Endometrial microvascular endothelial cells (primary cell): ENCODE data around the gene STEAP3. TPM values are rescaled to one million over a fixed set of nuclear protein-coding genes. Genes with fewer than 3 reads are reported as not detected.

Source experiments
- in situ Hi-C: cut with HindIII; loops from 2 replicates; pipeline ENCODE4 v1.10.0; 2017; ENCODE audit warnings: low sequenced_read_pairs, low pct_unique_long_range_greater_than_20kb; ENCODE audit errors: inconsistent ontology term
- total RNA-seq: library from RNA; depleted of rRNA; stranded (reverse); fragments of >200 nt; gene quantifications from one replicate; pipeline ENCODE4 v1.2.3, GENCODE V29; 2015; ENCODE audit errors: inconsistent ontology term

Gene STEAP3
- total RNA-seq, 1 donor from 2014 or later: 20.3 TPM

DNA sequence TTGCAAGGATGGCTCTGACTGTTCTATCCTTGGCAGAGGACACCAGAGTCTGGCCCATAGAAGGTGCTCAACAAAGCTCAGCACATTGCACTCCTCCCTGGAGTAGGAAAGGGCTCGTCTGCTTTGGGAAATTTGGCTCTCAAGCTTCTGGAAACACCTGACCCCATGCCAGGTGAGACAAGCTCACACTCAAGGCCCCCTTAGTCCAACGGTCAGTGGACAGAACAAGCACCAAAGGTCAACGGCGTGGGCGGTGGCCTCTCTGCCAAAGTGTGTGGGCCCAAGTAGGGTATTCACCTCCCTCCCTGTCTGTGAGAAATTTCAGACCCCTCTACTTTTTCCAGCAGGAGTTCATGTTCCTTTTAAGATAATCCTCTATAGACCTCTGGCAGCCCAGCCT lies 2.0 kb upstream of the STEAP3 start:
- in situ Hi-C loops: no loop called here

DNA sequence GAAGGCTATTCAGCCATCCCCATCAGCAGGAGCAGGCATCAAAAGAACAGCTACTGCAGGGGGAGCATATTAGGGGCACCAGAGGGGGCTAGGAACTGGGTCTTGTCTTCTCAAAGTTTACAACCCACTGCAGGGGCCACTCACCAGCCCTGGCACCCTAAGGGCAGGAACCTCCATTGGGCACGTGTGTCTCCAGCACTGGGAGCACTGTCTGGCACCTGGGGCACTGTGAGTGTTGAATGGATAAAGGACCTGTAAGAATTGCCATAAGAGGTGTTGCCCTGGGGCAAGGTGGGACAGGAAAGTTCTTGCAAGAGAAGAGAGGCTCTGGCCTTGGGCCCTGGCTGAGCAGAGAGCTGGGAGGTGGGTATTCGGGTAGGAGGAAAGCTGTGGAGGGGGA lies 1.4 kb upstream of the STEAP3 start:
- in situ Hi-C loops: no loop called here

- in situ Hi-C loops: no loop called here
These were observed 642 bp upstream of the STEAP3 start for GRCh38 chr2:119222863-119223520.

DNA sequence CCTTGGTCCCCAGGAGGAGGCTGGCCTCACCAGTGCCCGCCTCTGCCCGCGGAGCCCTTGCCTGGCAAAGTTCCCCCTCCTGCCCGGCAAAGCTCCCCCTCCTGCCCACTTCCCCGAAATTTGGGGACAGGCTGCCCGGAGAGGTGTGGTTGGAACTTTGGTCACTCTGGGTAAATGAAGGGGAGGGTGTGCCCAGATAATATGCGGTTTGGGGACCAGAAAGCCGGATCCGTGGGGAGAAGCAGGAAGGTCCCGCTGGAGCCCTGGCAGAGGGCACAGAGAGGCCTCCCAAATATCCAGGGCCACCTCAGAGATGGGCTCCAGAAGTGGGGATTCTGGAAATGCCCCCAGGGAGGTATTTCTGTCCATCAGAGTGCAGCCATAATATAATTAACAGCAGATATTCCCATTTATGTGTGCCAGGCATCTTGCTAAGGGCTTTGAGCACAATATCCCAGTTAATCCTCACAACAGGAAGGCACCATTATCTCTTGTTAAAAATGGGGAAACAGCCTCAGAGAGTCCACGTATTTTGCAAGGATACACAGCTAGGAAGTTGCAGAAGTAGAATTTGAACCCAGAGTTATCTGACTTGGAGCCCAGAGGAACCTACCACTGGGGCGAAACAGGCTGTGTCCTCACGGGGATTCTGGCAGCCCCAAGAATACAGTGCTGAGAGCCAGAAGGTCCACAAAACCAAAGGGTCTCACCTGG lies 914 bp downstream of the STEAP3 start:
- in situ Hi-C loops: no loop called here

- in situ Hi-C loops: no loop called here
These were observed 1.7 kb downstream of the STEAP3 start for GRCh38 chr2:119225105-119225865.

DNA sequence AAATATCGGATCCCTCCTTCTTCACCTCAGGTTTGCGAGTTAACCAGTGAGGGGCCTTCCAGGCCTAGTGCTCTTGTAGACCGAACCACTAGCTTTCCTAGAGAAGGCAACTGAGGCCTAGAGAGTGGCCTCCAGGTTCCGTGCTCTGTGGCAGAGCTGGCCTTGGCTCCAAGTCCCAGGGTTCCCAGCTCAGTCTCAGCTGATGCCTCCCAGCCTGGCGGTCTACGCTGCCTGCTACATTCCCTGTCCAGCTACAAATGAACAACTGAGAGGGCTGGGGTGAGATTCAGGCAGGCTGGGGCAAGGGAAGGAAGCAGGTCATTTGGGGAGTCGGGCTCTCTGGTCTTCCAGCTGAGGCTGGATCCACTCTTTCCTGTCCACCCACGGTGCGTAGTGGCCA lies 2.3 kb downstream of the STEAP3 start:
- in situ Hi-C loops: no loop called here

GRCh38 chr2:119227346-119227745 lies 3.7 kb downstream of the STEAP3 start:
- in situ Hi-C loops: no loop called here

DNA sequence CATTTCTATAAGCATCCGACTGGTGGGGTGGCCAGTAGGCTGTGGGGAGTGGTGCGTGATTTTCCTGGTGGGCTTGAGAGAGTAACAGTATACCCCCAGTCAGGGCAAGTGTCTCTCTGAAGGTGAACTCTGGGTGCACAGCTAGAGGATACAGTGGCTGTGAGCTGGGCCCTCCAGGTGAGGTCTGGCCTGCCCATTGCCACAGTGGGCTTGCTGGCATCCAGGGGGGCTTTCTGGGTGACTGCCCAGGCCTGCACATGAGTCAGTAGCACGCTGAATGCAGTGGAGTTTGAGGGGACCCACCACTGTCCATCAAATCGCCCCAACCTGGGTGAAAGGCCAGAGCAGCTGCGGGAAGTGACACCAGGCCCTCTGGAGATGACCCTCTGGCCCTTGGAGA lies 4.5 kb downstream of the STEAP3 start:
- in situ Hi-C loops: no loop called here

GRCh38 chr2:119228964-119229363 lies 5.3 kb downstream of the STEAP3 start:
- in situ Hi-C loops: no loop called here

DNA sequence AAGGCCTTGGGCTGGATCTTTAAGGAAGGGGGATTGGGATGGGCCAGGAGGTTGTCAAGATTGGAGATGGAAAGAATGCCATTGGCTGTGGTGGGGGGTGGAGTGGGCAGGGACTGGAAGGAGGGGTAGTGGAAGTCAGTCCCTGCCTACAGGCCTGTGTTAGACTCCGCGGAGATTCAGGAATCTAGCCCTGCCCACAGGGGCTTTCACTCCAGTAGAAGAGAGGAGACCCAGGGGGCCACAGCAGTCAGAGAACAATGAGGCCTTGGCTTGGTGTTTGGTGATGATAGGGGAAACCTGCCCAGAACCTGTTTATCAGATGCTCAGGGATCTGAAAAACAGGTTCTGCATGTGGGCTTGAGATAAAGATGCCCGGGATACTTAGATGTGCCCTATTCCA lies 6.1 kb downstream of the STEAP3 start:
- in situ Hi-C loops: no loop called here

GRCh38 chr2:119230219-119231185 lies 6.9 kb downstream of the STEAP3 start:
- in situ Hi-C loops: no loop called here

- in situ Hi-C loops: no loop called here
These were observed 8.5 kb downstream of the STEAP3 start for GRCh38 chr2:119231975-119232665.

DNA sequence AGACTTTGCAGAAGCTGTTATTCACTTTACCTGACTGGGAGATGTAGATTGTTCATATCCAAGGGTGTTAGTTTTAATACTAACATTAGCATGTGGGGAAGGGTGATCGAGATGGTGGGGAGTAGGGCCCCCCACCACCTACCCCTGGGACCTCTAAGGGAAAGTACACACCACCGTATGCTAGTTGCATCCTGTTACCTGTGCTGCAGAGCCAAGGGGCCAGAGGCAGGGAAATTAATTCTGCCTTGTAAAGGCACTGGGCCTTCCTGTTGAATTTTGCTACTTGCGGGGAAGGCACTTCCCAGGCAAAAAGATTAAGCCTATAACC lies 9.0 kb downstream of the STEAP3 start:
- in situ Hi-C loops: no loop called here

DNA sequence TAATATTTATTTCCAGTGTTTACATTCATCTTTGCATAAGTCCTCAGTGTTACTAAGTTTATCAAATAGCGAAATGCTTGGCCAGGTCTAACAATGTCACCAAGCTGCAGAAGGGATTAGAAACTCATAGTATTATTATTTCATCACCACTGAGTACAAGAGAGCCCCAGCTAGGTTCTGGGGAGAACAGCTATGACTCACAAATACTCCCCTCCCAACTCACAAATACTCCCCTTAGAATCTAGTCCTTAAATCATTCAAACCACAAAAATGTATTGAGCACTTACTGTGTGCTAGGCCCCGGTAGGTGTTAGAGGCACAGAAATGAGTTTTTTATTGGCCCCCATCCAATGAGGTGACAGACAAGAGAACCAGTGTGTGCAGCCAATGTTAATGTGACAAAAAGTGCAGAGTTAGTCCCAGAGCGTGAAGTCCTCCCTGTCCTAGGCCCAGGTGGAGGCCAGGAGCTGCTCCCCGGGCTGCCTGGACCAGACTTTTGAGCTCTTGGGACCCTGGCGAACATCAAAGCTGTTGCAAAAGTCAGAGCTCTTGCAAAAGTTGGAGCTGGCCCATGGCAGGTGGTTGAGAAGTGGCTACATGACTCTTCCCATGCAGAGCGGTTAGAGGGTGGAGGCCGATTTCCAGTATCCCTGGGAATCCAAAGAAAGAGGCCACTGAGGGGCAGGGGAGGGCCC lies 9.8 kb downstream of the STEAP3 start:
- in situ Hi-C loops: no loop called here

DNA sequence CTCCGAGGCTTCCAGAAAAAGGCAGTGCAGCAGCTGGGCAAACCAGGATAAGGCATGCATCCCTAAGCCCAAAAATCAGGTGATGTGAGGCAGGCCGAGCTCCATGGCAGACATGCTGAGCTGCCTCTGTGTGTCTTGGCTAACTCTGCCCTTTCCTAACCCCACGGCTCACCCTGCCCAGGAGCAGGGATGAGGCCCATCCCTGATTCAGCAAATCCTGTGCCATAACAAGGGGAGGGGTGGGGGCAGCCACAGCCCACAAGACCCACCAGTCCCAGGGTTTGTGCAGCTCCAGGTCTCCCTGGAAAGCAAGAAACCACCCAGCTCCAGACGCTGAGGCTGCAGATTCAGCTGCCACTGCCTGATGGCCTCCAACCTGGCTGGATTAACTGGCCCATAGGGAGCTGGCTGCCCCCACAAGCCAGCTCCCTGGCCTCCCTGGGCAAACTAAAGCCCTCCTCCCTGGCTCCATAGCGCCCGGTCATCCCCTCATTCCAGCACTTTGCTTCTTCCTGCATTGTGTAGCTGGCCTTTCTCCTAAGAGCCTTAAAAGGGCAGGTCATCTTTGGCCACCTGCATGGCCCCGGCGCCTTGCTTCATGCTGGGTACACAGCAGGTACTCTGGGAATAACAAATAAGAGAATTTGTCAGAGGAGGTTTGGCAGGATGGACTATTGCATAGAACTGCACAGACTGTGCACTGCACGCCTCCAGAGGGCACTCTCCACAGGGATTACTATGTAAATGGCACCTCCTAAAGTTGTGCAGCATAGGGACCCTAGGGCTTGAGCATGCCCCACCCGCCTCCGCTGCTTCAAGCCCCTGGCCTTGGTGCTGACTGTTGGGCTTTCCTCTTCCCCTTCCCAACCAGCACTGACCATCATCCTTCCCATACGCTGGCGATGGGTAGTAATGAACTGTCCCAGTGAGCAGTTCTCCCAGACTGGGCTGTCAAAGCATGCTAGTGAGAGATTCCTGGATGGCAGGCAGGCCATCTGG lies 10.7 kb downstream of the STEAP3 start:
- in situ Hi-C loops: no loop called here

DNA sequence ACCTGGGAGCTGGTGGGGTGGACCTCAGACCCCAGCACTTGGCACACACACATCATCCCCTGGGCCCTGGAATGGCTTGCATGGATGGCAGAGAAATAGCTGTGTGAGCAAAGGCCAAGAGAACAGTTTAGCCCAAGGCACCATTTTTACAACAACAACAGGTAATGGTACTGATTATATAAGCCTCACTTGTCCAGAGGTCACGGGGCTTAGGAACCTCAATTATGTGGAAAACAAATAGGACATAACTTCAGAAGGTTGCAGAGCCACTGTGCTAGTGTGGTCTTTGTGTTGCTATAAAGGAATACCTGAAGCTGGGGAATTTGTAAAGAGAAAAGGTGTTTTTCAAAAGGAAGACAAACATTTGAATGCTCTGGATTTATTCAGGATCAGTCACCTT lies 13.2 kb downstream of the STEAP3 start:
- in situ Hi-C loops: no loop called here
